ENCODE results near the gene VSIG10. TPM values are rescaled to one million over a fixed set of nuclear protein-coding genes. Genes with fewer than 3 reads are reported as not detected.
A peak's percentile ranks its signal among the peaks of the same experiment; 100 is the strongest.

The VSIG10 gene
- total and polyA plus RNA-seq, 4 donors, result 15.7 to 22.5 (median 18.3) TPM

DNA sequence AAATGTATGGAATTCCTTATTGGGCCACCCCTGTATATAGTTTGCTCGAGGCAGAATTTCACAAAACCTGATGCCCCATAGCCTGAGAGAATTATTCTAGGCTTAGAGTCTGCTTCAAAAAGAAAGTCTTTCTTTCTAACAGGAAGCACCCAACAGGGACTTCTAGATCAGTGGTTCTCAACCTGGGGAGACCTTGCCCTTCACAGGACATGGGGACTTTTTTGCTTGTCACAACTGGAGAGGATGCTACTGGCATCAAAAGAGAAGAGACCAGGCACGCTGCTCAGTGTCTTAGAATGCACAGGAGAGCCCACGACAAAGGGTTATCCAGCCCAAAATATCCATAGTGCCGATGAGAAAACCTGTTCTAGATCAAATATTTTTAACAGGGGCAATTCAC lies 61.7 kb downstream of the VSIG10 start:
- WGBS (ENCODE audit: insufficient coverage), result 100% methylated on average over 3 of the region's 4 CpGs
- no peak overlapping the region for H3K27ac ChIP-seq (ENCODE audit: low read depth, low read length)
- no peaks in the 10 kb centered on the region for H3K27me3 ChIP-seq (ENCODE audit: control insufficient read depth, insufficient read depth, low read length)
- no peak for DNase-seq (ENCODE audit: low read depth in 4 of 6, low spot score in 6 of 6)
- peaks cover 63% of the 10 kb centered on the region for H3K36me3 ChIP-seq (ENCODE audit: control insufficient read depth, insufficient read depth, low read length)
- no peaks in the 10 kb centered on the region for H3K4me1 ChIP-seq (ENCODE audit: control insufficient read depth, insufficient read depth, low read length)
- H3K9me3 ChIP-seq (ENCODE audit: control insufficient read depth, insufficient read depth, low read length), result no peaks in the 10 kb centered on the region
- no peak overlapping the region for H3K4me3 ChIP-seq (ENCODE audit: low read depth, low read length)

DNA sequence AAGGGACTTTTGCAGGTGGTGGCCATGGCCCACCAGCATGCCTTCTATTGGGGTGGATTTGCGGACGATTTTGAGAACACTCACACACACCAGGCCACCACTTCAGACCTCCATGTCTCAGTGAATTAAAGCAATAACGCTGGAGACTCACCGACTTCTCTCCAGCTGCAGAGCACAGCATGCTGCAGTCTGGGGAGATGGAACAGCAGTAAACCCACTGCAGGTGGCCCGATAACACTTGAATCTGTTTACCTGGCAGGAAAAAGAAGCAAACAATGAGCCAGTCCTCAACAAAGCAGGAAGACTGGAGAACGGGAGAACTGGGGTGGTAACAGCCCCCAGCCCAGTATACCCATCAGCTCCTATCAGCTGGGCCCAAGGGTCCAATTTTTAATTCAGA lies 65.7 kb downstream of the VSIG10 start:
- Histone ChIP-seq H3K4me3 (ENCODE audit: low read depth, low read length) (no peak overlapping the region), H3K36me3 (ENCODE audit: control insufficient read depth, insufficient read depth, low read length) (peaks cover 70% of the 10 kb centered on the region), H3K27ac (ENCODE audit: low read depth, low read length) (no peak overlapping the region), H3K4me1 (ENCODE audit: control insufficient read depth, insufficient read depth, low read length) (peaks cover 4% of the 10 kb centered on the region), H3K27me3 (ENCODE audit: control insufficient read depth, insufficient read depth, low read length) (no peaks in the 10 kb centered on the region), H3K9me3 (ENCODE audit: control insufficient read depth, insufficient read depth, low read length) (no peaks in the 10 kb centered on the region)
- peak in 1 of 6 donors; percentile 8 for DNase-seq (ENCODE audit: low read depth in 4 of 6, low spot score in 6 of 6)
- 55% methylated on average over 6 of the region's 6 CpGs for WGBS (ENCODE audit: insufficient coverage)

DNA sequence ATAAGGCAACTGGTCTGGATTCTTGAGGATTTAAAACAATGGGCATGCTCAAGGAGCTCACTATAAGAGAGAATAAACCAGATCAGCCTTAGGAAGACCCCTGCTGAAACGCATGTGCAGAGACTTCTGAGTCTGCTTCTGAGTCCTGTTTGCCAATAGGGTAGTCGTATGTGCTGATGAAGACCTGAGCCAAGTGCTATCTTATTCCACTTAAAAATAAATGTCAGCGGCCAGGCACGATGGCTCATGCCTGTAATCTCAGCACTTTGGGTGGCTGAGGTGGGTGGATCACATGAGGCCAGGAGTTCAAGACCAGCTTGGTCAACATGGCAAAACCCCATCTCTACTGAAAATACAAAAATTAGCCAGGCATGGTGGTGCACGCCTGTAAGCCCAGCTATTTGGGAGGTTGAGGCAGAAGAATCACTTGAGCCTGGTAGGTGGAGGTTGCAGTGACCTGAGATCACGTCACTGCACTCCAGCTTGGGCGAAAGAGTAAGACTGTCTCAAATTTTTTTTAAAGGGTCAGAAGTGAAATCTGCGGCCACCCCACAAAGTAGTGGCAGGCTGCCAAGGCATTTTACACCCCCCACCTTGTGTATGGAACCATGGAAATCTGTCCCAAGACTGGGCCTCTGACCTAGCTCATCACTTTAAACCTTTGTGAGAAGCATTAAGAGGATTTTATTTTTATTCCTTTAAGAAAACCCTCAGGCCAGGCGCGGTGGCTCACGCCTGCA lies 67.0 kb downstream of the VSIG10 start:
- H3K27ac ChIP-seq (ENCODE audit: low read depth, low read length), result no peak overlapping the region

DNA sequence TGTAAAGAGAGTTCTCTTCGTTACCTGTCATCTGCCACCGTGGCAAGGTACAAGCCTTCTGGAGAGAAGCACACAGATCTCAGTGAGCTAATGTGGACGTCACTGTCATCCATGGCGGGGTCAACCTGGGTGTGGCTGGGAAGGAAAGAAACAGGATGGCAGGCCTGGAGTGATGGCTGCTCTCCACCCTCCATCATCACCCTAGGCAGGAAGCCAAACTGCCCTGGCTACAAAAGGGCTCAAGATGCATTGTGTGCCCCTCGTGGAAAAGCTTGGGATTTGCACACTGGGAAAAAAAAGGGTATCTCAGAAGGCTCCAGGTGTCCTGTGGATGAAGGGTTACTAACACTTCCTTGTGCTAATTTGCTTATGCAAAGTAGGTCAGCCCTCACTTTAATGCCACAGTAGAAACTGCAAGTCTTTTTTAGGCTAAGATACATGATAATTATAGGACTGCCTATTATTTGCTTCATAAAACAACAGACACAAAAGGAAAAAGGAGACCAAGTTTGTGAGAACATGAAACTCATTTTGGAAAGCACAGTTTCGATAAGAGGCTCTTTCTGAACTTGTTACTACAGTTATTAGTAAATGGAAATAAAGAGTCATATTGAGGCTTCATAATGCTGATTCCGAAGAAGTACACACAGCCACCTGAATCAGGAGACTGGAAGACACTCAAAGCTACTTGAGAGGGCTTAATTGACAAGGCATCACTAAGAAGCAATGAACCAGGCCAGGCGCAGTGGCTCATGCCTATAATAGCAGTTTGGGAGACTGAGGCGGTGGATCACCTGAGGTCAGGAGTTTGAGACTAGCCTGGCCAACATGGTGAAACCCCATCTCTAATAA lies 68.4 kb downstream of the VSIG10 start:
- 81% methylated on average over 4 of the region's 9 CpGs for WGBS (ENCODE audit: insufficient coverage)
- Histone ChIP-seq H3K27me3 (ENCODE audit: control insufficient read depth, insufficient read depth, low read length) (no peaks in the 10 kb centered on the region), H3K4me3 (ENCODE audit: low read depth, low read length) (no peak overlapping the region), H3K4me1 (ENCODE audit: control insufficient read depth, insufficient read depth, low read length) (peaks cover 4% of the 10 kb centered on the region), H3K36me3 (ENCODE audit: control insufficient read depth, insufficient read depth, low read length) (peaks cover 64% of the 10 kb centered on the region), H3K9me3 (ENCODE audit: control insufficient read depth, insufficient read depth, low read length) (no peaks in the 10 kb centered on the region), H3K27ac (ENCODE audit: low read depth, low read length) (no peak overlapping the region)
- DNase-seq (ENCODE audit: low read depth in 4 of 6, low spot score in 6 of 6), result peak in 1 of 6 donors; percentile 28

More for the DNA sequence above, 67.0 kb downstream of the VSIG10 start:
- H3K9me3 ChIP-seq (ENCODE audit: control insufficient read depth, insufficient read depth, low read length), result no peaks in the 10 kb centered on the region
- WGBS (ENCODE audit: insufficient coverage), result 97% methylated on average over 6 of the region's 11 CpGs
- DNase-seq (ENCODE audit: low read depth in 4 of 6, low spot score in 6 of 6), result no peak
- peaks cover 69% of the 10 kb centered on the region for H3K36me3 ChIP-seq (ENCODE audit: control insufficient read depth, insufficient read depth, low read length)
- H3K4me3 ChIP-seq (ENCODE audit: low read depth, low read length), result no peak overlapping the region
- H3K27me3 ChIP-seq (ENCODE audit: control insufficient read depth, insufficient read depth, low read length), result no peaks in the 10 kb centered on the region
- peaks cover 4% of the 10 kb centered on the region for H3K4me1 ChIP-seq (ENCODE audit: control insufficient read depth, insufficient read depth, low read length)

DNA sequence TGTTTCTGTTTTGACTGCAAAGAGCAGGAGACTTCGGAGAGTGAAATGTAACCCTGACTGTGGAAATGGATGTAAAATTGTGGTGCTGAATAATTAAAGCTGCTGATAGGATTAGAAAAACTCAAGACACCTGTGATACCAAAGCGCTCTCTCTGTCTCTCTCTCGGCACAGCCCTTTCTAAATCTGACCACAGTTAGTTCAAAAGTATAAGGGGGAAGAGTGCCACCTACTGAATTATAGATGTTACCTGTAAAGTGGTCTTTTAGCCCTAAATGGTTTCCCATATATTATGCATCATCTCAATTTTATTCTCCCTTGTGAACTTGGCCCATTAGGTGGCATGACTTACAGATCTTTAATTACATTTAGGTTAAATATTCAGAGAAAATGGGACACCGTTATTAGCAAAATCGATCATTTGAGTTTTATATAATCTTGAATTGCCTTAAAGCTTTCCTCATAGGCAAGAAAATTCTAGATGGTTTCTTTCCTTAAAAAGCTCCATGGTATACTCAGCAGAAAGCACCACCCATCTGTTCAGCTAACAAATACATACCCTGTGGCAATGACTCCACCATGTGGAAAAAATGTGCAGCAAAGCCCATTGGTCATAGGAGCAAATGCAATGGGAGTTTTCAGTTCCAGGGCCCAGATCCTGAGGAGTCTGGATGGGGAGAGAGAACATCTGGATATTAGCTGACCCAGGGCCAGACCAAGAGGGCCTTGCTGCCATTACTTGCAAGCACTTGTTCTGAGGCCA lies 69.2 kb downstream of the VSIG10 start:
- Histone ChIP-seq H3K27ac (ENCODE audit: low read depth, low read length) (no peak overlapping the region), H3K9me3 (ENCODE audit: control insufficient read depth, insufficient read depth, low read length) (no peaks in the 10 kb centered on the region), H3K36me3 (ENCODE audit: control insufficient read depth, insufficient read depth, low read length) (peaks cover 56% of the 10 kb centered on the region), H3K4me3 (ENCODE audit: low read depth, low read length) (no peak overlapping the region), H3K4me1 (ENCODE audit: control insufficient read depth, insufficient read depth, low read length) (peaks cover 4% of the 10 kb centered on the region), H3K27me3 (ENCODE audit: control insufficient read depth, insufficient read depth, low read length) (no peaks in the 10 kb centered on the region)
- WGBS (ENCODE audit: insufficient coverage), result no CpG with 5 or more reads among the region's 5 CpGs
- DNase-seq (ENCODE audit: low read depth in 4 of 6, low spot score in 6 of 6), result peak in 3 of 6 donors; percentile 25 to 74 (median 73)

DNA sequence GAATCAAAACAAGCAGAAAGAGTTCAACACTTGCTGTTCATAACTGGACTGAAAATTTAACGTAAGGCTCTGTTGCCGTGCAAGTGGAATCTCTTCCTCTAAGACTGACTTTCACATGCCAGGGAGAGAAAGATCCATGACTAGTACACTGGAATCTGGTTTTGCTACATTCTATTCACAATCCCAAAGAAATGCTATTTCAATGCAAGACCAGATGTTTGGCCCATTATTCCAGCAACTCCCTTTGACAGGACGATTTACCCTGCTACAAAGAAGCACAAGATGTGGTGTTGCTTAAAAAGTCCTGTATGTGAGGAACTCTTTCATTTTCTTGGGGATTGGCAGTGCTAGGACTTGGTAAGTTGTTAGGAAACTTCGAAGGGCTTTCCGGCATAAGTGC lies 69.9 kb downstream of the VSIG10 start:
- Histone ChIP-seq H3K36me3 (ENCODE audit: control insufficient read depth, insufficient read depth, low read length) (peaks cover 55% of the 10 kb centered on the region), H3K9me3 (ENCODE audit: control insufficient read depth, insufficient read depth, low read length) (no peaks in the 10 kb centered on the region), H3K27ac (ENCODE audit: low read depth, low read length) (no peak overlapping the region), H3K27me3 (ENCODE audit: control insufficient read depth, insufficient read depth, low read length) (no peaks in the 10 kb centered on the region), H3K4me3 (ENCODE audit: low read depth, low read length) (no peak overlapping the region), H3K4me1 (ENCODE audit: control insufficient read depth, insufficient read depth, low read length) (peaks cover 4% of the 10 kb centered on the region)
- no peak for DNase-seq (ENCODE audit: low read depth in 4 of 6, low spot score in 6 of 6)
- 68% methylated on average over 5 of the region's 5 CpGs for WGBS (ENCODE audit: insufficient coverage)

DNA sequence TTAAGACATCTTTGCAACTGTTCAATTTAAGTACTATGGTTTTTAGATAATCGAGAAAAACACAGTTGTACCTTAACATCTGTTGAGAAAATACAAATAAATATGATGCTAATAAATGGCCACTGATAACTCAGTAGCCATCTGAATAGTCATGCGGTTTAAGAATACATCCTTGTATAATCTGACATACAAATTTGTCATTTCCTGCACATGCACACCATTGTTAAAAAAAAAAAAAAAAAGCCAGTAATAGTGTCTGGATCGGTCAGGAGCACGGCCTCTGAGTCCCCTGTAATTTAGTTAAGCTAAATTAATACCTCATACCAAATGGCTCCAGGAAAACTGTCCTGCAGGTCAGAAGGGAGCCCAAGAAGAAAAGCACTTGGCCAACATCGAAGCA lies 70.5 kb downstream of the VSIG10 start:
- 96% methylated on average over 3 of the region's 5 CpGs for WGBS (ENCODE audit: insufficient coverage)
- peaks cover 4% of the 10 kb centered on the region for H3K4me1 ChIP-seq (ENCODE audit: control insufficient read depth, insufficient read depth, low read length)
- no peaks in the 10 kb centered on the region for H3K9me3 ChIP-seq (ENCODE audit: control insufficient read depth, insufficient read depth, low read length)
- H3K36me3 ChIP-seq (ENCODE audit: control insufficient read depth, insufficient read depth, low read length), result peaks cover 54% of the 10 kb centered on the region
- no peak overlapping the region for H3K4me3 ChIP-seq (ENCODE audit: low read depth, low read length)
- DNase-seq (ENCODE audit: low read depth in 4 of 6, low spot score in 6 of 6), result no peak
- H3K27ac ChIP-seq (ENCODE audit: low read depth, low read length), result no peak overlapping the region
- no peaks in the 10 kb centered on the region for H3K27me3 ChIP-seq (ENCODE audit: control insufficient read depth, insufficient read depth, low read length)

DNA sequence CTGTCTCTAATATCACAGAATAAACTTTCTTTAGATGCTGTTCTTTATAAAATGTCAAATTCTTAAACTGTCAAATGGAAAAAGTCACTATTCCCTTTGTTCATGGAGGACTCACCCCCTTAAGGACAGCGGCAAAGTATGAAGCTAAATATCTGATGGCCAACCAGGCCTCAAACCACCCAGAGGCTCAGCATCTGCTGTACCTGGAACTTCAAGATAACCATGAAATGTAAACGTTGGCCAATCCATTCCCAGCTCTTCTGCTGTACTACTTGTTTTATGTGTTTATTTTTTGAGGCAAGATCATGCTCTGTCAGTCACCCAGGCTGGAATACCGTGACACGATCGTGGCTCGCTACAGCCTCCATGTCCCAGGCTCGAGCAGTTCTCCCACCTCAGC lies 71.6 kb downstream of the VSIG10 start:
- Histone ChIP-seq H3K27me3 (ENCODE audit: control insufficient read depth, insufficient read depth, low read length) (no peaks in the 10 kb centered on the region), H3K4me3 (ENCODE audit: low read depth, low read length) (no peak overlapping the region), H3K4me1 (ENCODE audit: control insufficient read depth, insufficient read depth, low read length) (peaks cover 4% of the 10 kb centered on the region), H3K9me3 (ENCODE audit: control insufficient read depth, insufficient read depth, low read length) (no peaks in the 10 kb centered on the region), H3K36me3 (ENCODE audit: control insufficient read depth, insufficient read depth, low read length) (peaks cover 60% of the 10 kb centered on the region), H3K27ac (ENCODE audit: low read depth, low read length) (no peak overlapping the region)
- WGBS (ENCODE audit: insufficient coverage), result 99% methylated on average over 6 of the region's 7 CpGs
- DNase-seq (ENCODE audit: low read depth in 4 of 6, low spot score in 6 of 6), result no peak

DNA sequence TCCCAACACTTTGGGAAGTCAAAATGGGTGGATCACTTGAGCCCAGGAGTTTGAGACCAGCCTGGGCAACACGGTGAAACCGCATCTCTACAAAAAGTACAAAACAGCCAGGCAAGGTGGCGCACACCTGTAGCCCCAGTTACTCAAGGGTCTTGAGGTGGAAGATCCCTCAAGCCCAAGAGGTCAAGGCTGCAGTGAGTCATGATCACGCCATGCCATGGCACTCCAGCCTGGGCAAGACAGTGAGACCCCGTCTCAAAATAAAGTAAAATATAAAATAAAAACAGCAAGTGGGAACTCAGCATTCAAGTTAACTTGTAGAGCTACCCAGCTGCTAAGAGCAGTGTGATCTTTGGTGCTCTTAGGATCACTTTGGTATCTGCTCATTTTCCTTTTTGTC lies 74.6 kb downstream of the VSIG10 start:
- 95% methylated on average over 2 of the region's 5 CpGs for WGBS (ENCODE audit: insufficient coverage)
- DNase-seq (ENCODE audit: low read depth in 4 of 6, low spot score in 6 of 6), result no peak
- no peaks in the 10 kb centered on the region for H3K27me3 ChIP-seq (ENCODE audit: control insufficient read depth, insufficient read depth, low read length)
- H3K9me3 ChIP-seq (ENCODE audit: control insufficient read depth, insufficient read depth, low read length), result no peaks in the 10 kb centered on the region
- no peaks in the 10 kb centered on the region for H3K4me1 ChIP-seq (ENCODE audit: control insufficient read depth, insufficient read depth, low read length)
- H3K36me3 ChIP-seq (ENCODE audit: control insufficient read depth, insufficient read depth, low read length), result peaks cover 54% of the 10 kb centered on the region
- H3K4me3 ChIP-seq (ENCODE audit: low read depth, low read length), result no peak overlapping the region
- H3K27ac ChIP-seq (ENCODE audit: low read depth, low read length), result no peak overlapping the region

Data from spinal cord (tissue), 10 donors.